SH-SY5Y (cell line): ENCODE data around the gene NEK1.

Experiments
- GATA2 ChIP-seq: IDR thresholded peaks from 2 replicates; pipeline ENCODE4 v1.6.1; 2011; ENCODE audit warnings: mild to moderate bottlenecking, low read depth, low read length
- GATA3 ChIP-seq: IDR thresholded peaks from 2 replicates; pipeline ENCODE4 v1.6.1; 2011; ENCODE audit warnings: low read depth, mild to moderate bottlenecking, low read length, moderate library complexity

Gene NEK1

GRCh38 chr4:169491211-169491610, 121.2 kb downstream of the NEK1 start:
- TF ChIP-seq GATA2 (no peak), GATA3 (no peak)

DNA sequence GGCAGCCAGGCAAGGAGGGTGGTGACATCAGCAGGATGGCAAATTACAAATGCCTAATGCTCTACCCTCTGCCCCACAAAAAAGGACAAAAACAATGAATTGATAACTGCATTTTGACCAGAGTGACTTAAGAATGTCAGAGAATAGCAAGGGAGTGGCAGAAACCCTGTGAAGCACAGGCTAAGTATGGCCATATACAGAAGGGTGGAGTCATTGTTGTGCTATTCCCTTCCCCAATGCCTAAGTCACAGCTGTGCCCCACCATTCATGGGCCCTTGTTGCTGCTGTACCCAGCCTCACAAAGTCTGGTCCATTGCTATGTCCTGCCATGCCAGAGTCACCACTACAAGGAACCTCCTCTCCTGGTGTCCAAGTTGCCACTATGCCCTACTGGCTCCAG, 123.1 kb downstream of the NEK1 start:
- TF ChIP-seq GATA3 (no peak), GATA2 (no peak)

DNA sequence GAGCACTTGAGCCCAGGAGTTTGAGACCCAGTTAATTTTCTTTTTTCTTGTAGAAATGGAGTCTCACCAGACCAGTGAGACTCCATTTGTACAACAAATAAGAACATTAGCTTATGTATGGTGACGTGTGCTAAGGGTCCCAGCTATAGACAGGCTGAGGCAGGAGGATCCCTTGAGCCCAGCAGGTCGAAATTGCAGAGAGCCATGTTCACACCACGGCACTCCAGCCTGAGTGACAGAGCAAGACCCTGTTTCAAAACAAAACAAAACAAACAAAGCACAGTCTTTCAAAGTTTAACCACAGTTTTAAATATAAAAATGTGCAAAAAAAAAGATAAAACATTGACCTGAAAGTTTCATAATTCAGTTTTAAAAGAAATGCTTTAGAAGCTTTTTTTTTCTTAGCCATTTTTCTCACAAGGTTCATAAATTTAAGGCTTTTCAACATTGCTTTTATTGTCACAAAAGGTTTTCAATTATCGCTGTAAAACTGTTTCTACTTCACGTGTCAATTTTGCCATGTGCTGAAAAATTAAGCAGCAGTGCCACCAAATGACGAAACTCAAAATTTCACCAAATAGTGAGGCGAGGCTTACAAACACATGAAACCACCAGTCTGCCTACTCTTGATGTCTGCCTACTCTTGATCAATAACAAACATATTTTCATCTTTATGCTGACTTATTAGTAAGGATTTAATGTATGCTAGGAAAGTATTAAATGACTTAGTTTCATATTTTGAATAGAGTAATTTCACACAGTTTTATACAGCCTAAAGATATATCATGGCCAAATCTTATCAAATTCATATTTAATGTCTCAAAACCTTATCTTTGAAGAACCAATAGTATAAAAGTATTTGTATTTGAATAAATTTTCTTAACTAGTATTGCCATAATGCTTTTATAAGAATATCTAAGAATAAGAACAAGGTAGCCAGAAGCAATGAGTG, 126.3 kb downstream of the NEK1 start:
- no peak for TF ChIP-seq GATA3
- TF ChIP-seq GATA2 = no peak

GRCh38 chr4:169485086-169485485, 127.3 kb downstream of the NEK1 start:
- TF ChIP-seq GATA2 (no peak), GATA3 (no peak)

DNA sequence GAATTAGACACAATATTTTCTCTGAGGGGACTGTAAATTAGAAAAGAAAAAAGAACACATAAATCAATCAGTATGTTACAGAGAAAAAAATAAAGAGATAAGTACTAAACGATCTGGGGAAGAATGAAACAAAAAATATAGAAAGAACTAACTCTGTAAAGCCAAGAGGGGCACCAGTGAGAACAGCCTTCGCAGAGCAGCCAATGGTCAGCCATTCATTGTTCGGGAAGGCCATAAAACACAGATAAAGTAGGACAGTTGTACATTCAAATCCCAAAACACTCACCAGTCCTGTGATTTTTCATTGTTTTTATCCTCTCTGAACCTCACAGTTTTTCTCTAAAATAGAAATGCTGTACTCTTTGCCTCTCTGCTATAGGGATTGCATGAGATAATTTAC, 127.9 kb downstream of the NEK1 start:
- TF ChIP-seq GATA3 (no peak), GATA2 (no peak)

- no peak for TF ChIP-seq GATA2
- TF ChIP-seq GATA3 = no peak
Measured at GRCh38 chr4:169464080-169464479, 148.3 kb downstream of the NEK1 start.

- TF ChIP-seq GATA3 (no peak), GATA2 (no peak)
Measured at GRCh38 chr4:169460081-169460480, 152.3 kb downstream of the NEK1 start.

DNA sequence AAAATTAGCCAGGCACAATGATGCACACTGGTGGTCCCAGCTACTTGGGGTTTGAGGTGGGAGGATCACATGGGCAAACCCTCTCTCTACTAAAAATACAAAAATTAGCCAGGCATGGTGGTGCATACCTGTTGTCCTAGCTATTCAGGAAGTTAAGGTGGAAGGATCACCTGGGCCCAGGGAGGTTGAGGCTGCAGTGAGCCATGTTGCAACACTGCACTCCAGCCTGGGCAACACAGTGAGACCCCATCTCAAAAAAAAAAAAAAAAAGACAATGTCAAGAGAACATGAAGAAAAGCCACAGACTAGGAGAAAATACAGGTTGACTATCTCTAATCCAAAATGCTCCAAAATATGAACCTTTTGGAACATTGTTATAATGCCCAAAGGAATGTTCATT, 153.8 kb downstream of the NEK1 start:
- TF ChIP-seq GATA2 = no peak
- no peak for TF ChIP-seq GATA3

DNA sequence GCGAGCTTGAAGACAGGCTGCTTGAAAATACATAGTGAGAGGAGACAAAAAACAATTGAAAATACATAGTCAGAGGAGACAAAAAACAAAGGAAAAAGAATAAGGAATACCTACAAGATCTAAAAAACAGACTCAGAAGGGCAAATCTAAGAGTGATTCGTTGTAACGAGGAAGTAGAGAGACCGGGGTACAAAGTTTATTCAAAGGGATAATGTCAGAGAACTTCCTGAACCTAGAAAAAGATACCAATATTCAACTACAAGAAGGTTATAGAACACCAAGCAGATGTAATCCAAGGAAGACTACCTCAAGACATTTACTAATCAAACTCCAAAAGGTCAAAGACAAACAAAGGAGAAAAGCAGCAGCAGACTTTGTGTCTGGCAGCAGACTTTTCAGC, 165.6 kb downstream of the NEK1 start:
- no peak for TF ChIP-seq GATA2
- TF ChIP-seq GATA3 = no peak

DNA sequence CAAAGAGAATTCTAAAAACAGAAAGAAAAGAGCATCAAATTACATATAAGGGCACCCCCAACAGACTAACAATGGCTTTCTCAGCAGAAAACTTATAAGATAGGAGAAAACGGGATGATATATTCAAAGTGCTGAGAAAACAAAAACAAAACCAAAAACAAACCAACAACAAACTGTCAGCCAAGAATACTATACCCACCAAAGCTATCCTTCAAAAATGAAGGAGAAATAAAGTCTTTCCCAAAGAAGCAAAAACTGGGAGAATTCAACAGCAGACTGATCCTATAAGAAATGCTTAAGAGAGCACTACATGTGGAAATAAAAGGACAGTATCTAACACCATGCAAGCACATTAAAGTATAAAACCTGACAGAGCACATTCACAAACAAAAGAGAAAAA, 168.6 kb downstream of the NEK1 start:
- TF ChIP-seq GATA2 (no peak), GATA3 (no peak)

DNA sequence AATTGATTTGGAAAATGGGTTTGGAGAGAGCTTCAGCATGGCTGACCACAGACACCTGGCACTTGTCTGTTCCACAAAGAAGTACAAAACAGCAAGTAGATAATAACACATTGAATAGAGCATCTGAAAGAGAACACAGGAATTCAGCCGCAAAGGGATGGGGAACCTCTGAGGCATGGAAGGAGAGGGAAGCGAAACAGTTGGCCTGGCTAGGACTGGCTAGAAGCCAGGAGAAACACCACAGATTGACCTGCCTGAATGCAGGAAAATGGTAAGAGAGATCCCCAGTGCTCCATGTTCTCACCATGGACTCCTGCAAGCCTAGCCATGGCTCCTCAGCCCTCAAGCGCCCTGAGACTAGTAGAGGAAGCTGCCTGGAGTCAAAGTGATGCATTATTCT, 171.9 kb downstream of the NEK1 start:
- TF ChIP-seq GATA3 = no peak
- TF ChIP-seq GATA2 = no peak

- no peak for TF ChIP-seq GATA2
- TF ChIP-seq GATA3 = no peak
Measured at GRCh38 chr4:169439244-169439643, 173.1 kb downstream of the NEK1 start.

DNA sequence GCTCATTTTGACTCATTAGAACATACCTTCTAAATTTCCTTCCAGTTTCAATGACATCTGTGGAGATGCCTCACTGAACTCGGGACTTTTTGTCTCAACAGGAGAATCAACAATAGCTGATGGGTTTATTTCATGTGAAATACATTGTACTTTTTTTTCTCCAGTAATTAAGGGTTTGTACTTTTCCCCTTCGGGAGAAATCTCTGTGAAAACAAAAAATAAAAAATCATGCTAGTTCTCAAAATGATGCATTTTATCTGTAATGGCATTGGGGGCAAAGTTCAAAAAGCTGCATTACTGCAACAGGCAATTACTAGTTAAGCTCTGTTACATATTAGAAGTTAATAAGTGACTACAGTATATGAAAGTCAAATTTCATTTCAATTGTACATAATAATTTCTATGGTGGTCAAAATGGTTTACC, 174.3 kb downstream of the NEK1 start:
- TF ChIP-seq GATA3 (no peak), GATA2 (no peak)

GRCh38 chr4:169437299-169438047, 174.9 kb downstream of the NEK1 start:
- TF ChIP-seq GATA2 (no peak), GATA3 (no peak)

- TF ChIP-seq GATA3 (no peak), GATA2 (no peak)
Measured at GRCh38 chr4:169436734-169437133, 175.6 kb downstream of the NEK1 start.
